Erythroblast (primary cell): Measurements from ENCODE around the gene NUP54.

Source experiments
- GATA1 ChIP-seq: IDR thresholded peaks from 2 replicates; pipeline ENCODE4 v1.6.1; 2011; ENCODE audit warnings: low read depth, mild to moderate bottlenecking, control low read depth, low read length, moderate library complexity
- POLR2A ChIP-seq: IDR thresholded peaks from 2 replicates; pipeline ENCODE4 v1.6.1; 2011; ENCODE audit warnings: mild to moderate bottlenecking, low read length

DNA sequence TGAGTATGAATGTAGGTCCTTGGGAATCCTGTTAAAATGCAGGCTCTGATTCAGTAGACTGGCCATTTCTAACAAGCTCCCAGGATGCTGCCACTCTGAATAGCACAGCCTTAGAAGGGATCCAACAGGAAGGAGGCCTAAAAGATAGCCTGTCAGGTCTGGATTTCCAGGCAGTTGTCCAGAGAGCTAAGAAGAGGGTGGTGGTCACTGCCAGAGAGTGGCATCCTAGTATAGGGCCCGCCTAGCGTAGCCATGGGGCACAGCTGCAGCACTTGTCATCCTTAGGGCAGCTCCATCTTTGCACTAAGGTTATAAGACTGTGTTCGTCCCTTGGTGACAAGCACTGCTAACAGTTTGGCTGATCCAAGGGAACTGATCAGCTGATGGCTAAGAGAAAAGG, 20.5 kb upstream of the NUP54 start:
- TF ChIP-seq POLR2A (no peak), GATA1 (no peak)
